GM18520 (cell line): ENCODE data around the gene SOD3.

Source experiments
- ATAC-seq: cut with Tn5 transposase; IDR thresholded peaks from one replicate; pipeline ENCODE4 v1.9.1; 2021; ENCODE audit not compliant: unreplicated experiment

SOD3 gene

GRCh38 chr4:24800325-24800895, 5.0 kb downstream of the SOD3 start:
- no peak for ATAC-seq

GRCh38 chr4:24801136-24801855, 5.9 kb downstream of the SOD3 start:
- ATAC-seq: no peak

DNA sequence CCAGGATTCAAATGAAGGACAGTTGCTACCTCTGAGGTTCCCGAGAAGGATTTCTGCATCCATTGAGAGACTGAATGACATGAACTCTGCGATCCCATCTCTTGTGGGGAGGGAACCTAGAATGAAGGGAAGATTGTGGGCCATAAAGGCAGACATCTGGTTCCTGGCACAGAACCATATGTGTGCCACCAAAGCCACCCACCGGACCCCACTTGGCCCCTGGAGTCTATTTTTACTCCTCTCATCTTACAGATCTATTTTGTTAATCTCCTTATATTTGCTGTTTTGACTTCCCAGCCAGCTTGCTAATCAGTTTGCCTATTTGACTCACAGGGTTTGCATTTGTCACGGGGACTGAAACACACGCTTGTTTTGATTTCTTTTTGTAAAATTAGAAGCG, 7.3 kb downstream of the SOD3 start:
- no peak for ATAC-seq

DNA sequence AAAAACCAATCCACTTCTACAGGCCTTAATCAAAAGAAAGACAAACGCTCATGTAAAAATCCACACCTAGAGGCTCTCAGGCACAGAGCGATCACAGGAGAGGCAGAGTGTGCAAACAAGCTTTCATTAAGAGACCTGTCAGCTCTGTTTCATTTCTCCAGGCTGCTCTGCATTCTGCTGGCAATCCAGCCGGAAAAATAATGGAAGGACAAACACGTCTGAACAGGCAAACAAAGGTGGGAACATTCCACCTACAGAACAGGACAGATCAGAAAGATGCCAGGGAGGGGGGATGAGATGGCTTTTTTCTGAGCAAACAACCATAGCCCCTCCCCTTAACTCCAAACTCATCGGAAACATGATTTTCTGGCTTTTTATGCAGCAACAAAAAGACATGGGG, 9.7 kb downstream of the SOD3 start:
- no peak for ATAC-seq

DNA sequence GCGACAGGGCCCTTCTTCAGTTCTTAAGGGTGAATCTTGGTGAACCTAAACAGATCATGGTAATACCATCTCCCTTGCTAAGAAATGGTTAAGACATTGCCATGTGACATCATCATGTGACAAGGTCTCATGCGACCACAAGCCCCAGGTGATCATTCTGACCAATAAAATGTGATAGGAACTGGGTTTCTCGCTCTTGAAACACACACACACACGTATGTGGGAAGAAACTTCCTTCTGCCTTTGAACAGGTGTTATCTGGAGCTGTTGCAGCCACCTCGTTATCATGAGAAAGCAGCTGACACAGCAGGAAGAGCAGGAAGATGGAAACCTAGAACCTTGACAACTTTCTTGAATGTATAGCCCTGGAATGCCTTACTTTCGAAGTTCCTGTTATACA, 10.2 kb downstream of the SOD3 start:
- ATAC-seq: no peak

DNA sequence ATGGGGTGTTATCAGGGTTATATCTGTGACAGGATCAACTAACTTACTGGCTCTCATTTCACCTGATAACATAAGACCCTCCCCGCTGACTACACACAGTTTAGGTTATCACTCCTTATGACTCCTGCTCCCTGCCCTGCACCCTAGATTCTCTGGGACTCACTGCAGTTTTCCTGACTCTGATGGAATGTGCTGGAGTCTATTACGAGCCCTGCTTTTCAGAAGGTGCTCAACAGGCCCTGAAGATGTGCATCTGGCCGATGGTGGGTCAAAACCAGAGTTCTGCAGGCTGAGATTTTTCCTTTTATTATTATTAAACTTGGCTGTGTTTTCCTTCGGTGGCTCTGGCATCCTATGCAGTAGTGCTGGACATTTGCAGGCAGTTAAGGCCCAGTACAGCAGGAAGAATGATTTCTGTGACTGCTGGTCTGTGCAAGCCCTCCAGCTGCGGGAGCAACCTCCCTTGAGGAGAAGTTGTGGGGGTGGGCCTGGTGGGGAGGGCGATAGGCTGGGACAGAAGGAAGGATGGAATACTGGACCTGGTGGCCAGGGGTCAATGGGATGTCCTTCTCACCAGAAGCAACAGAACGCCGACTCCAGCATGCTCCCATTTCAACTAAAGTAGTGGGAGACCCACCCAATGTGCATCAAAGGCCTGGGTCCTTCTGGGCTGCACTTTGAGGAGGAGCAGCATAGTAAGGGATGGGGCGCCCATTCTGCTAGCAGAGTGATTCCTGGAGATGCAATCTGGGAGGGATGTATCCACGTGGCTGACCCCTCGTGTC, 11.0 kb downstream of the SOD3 start:
- no peak for ATAC-seq

- ATAC-seq: no peak
These were observed 12.2 kb downstream of the SOD3 start for GRCh38 chr4:24807611-24808010.

DNA sequence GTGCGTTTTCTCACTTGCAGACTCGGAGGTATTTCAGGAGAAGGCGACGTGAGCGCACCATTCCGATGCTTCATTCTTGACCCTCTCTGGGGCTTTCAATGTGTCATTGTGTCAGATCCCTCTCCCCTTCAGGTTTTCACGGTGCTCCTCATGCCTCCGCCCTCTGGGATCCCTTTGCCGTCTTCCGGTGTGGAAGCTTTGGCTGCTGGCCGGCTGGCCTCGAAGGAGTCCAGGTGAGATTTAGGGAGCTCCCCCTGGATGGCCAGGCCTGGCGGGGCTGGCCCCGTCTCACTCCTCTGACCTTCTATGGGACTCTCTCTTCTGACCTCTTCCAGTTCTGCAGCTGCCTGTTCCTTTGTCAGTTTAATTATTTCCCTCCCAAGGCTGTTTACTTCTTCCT, 12.9 kb downstream of the SOD3 start:
- no peak for ATAC-seq

DNA sequence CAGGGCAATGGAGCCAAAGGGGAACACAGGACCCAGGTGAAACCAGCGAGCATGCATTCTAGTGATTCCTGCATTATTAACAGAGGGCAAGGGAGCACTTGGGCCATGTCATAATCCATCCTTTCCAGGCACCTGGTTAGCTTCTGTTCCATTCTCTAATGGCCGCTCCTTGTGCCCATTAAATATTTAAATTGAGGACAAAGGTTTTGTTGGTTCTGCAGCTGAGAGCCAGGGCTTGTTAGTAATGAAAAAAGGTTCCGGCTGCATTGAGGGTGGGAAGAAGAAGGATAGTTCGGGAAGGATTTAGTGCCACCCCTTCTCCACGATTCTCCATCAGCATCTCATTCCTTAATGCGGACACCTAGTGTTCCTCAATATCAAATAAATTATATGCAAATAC, 13.6 kb downstream of the SOD3 start:
- ATAC-seq: no peak

DNA sequence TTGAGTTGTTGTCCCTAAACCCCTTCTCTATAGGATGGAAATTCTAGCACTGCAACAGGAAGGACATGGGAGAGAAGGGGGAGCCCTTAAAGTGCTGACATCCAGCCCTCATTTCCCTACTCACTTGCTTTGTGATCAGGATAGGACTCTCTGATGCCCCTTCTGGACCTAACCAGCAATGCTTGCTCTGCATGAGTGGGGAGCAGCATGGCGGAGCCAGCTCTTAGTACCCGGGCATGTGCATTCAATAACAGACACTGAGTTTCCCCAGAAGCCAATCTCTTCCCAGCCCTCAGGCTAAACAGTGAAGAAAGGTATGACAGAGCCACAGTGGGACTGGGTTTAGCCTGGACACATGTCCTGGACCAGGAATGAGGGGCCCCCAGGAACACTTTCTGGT, 14.0 kb downstream of the SOD3 start:
- ATAC-seq: no peak

DNA sequence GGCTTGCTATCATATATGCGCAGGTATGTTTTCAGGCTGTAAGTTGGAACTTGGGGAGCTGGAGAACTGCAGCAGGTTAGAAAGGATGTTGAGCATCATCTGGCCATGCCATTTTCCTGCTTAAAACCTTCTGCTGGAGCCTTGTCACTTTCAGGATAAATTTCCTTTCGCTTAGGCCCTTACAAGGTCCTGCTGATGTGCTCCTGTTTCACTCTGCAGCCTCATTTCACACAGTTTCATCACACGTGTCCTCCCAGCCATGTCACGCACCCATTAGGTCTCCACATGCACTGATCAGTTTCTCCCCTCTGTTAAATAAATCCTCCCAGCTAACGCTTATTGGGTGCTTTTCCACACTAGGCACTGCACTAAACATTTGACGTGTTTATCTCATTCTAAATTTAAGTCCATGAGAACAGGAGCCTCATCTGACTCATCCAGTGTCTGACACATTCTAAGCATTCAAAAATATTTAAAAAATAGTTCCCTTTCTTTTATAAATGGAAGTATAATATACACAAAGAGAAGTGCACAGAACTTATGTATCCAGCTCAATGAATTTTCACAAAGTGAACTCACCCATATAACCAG, 14.5 kb downstream of the SOD3 start:
- ATAC-seq: no peak

DNA sequence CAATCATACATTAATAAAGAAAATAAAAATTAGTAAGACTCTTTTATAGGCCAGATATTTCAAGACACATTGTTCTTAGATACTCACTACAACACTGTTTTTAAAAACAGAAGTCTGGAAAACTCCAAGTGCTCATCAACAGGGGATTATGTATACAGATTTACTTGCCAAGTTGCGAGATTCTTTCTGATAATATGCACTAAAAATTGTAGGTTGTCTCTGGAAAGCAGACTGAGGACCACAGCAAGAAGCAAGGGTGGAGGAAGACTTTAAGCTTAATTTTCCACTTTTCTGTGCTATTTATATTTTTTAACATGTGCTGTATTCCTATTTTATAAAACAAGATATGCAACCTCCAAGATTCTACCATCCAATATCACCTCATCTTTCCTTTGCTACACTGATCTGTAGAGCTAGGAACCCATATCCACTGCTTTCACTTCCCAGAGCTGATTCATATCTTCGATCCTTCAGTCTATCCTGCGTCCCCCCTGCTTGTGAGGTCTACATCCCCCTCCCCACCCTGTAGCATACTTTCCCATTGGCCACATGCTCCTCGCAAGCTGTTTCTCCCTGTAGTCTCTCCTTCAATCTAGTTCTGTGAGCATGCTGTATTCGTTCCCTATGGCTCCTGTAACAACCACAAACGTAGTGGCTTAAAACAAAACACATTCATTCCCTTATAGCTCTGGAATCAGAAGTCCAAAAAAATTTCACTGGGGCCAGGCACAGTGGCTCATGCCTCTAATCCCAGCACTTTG, 15.7 kb downstream of the SOD3 start:
- no peak for ATAC-seq

DNA sequence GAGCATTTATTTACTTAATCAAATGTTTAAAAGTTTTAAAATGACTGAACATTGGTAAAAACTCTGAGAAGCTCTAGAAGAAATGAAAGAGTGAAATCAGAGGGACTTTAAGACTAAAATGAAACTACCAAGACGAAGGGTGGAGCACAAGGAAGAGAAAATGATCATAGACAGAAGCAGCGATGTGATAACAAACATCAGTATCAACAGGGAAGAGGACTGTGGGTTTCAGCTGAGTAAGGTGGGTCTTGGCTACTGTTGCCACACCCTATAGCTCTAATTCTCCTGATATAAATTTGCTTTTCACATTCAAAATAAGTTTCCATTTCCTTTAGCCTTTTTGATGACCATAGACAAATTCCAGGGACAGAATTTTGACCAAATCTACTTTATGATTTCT, 18.4 kb downstream of the SOD3 start:
- no peak for ATAC-seq

DNA sequence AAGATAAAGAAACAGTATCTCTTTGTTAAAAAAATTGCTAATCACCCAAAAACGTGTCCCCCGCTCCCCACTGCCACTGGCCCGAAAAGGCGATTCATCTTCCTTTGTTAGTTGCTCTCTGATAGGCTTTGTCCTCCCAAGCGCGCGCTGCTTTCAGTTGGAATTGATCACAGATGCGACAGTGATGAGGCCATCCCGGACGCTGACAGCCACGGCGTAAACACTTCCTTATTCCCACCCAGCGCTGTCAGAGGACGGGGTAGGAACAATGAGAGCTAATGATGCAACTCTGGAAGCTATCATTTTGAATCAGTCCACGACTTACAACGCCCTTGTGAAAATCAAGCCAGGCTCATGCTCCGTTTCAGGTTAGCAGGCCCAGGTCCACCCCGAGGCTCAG, 21.4 kb downstream of the SOD3 start:
- ATAC-seq: no peak

GRCh38 chr4:24820541-24820940, 25.2 kb downstream of the SOD3 start:
- ATAC-seq: no peak

GRCh38 chr4:24824720-24825119, 29.3 kb downstream of the SOD3 start:
- no peak for ATAC-seq

DNA sequence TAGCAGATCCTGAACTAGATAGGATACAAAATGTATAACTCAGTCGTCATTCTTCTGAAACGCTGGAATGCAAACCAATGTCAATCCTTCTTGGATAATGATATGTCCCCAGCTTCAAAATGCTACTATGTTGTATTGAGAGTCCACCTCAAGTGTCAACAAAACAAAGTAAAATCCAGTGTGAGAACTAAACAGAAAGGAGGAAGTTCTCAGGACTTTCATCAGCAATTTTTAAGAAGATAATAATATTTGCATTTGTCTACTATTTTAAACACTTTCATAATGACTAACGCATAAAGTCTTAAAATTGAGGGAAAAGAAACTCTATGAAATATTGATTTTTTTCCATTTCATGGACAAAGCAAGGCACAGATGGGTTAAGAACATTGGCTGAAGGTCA, 36.3 kb downstream of the SOD3 start:
- no peak for ATAC-seq

DNA sequence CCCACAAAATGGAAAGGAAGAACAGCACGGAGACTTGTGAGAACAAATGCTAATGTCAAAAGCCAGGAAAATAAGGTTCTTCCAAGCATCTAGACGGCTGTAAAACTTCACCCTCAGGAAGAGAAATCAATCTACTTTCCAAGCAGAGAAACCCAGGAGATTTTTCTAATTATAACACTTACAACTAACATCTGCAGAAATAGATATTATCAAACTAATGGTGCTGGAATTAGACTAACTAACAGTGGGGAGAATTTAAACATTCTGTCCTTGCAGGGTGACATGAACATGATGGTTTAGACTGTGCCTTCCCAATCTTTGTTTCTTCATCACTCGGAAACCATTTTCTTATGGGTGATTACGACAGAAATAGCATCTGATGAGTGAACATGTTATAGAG, 40.3 kb downstream of the SOD3 start:
- ATAC-seq: no peak

DNA sequence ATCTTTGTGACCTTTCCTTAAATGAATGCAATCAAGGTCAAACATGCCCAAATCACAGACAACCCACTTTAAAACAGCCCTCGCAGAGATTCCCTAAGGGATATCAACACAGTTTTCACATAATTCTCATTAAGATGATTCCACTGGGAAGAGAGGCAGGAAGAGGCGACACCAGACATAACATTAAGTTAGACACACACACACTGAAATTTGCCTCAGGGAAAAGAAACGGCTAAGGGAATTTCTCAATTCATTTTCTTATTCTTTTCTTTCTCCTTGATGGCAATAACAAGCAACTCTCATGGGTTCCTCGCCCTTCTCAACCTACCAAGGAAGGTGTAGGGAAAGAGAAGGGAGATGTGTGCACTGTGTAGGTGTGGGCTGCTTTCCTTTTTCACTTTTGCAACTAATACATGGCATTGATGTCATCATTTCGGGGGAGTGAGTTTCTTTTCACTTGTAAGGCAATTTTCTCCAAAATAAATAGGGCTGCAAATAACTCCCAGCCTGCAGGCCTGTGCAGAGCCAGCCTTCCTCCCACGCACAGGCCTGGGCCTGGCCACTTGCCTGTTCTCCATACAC, 41.4 kb downstream of the SOD3 start:
- ATAC-seq: no peak

GRCh38 chr4:24837336-24837735, 42.0 kb downstream of the SOD3 start:
- ATAC-seq: no peak

DNA sequence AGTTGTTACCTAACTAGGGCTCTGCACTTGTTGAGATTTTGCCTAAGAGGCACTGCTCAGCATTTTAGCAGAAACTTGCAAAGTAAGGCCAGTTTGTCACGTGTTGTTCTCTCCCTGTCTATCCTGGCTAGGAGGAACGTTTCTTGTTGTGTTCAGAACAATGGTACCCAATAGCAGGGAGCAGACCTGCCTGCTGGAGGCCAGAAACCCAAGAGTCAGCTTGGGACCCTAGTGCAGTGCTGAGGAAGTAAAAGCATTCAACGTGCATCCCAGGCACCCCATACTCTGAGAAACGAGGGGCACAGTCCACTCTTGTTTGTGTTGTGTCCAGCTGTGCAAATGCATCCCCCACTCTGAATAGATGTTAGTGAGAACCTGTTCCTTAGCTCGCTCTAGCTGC, 42.4 kb downstream of the SOD3 start:
- no peak for ATAC-seq
